ENCODE data around the gene NBPF3.

DNA sequence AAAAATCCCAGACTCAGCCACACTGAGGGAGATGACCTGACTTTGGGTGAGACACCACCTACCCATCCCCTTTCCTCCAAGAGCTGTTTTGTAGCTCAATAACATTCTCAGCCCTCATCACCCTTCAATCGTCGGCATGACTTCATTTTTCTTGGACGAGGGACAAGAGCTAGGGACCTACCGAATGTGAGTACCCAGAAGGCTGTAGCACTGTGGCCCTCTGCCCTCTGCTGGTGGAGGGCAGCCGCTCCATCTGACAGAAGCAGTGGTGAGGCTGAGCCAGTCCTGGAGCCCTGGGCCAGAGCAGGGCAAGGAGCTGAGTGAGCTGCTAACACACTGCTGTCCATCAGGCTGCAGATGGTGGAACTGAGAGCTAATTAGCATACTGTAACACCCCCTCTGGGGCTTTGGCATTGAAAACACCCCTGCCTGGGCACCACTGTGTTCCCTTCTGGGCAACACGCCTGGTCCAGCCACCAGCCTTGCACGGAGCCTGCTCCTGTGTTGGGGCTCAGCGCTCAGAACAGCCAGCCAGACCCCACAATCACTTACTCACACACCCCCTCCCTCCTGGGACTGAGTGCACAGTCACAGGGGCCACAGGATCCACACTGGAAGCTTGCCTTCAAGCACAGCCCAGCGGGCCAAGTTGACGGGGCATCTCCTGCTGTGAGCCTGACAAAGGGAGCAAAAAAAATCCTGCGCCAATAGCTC, 51.0 kb downstream of the NBPF3 start:
- TF ChIP-seq CTCF (IDR thresholded peaks at IDR 0.05), result peak; percentile 81
- no peak for TF ChIP-seq EZH2 (IDR thresholded peaks at IDR 0.05)

Data from neural progenitor cell (in vitro differentiated cells).